ENCODE results near the gene CRIP2.
A peak's percentile ranks its signal among the peaks of the same experiment; 100 is the strongest.

The CRIP2 gene

DNA sequence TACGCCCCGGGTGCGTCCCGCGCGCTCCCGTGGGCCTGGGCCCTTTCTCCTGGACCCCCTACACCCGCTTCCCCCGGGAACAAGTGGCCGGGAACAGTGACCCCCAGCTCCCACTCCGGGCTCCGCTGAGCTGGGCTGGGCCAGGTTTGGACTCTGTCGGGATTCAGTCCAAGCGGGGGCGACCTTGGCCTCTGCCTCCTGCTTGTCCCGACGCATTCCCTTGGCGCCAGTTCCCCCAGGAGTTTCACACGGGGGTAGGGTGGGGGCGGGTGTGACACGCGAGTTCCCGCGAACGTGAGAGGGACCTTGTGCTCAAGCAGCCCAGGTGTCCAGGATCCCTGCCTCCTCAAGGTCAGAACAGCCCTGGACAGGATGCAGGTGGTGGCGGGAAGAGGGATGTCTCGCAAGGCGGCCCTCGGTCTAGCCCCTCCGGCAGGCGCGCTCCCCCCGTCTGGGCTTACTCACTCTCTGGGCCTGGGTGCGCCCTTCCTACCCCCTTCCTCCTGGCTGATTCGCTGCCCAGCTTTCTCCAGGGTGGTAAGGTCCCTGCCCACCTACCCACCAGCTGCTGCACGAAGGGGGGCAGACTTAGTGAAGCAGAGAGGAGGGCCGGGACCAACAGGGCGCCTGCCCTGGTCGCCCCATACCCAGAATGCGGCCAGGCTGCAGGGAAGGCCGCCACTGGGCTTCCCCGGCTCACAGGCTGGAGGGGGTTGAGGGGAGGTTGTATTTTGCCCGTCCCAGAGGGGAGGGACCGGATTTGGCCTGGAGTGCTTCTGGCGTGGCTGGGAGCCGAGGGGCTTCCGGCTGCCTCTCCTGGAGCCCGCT, 862 bp downstream of the CRIP2 start:
- DNase-seq: peak; percentile 44
- peak overlapping the region; percentile 4 for H3K4ac ChIP-seq (ENCODE audit: low read depth, low read length)
- no peak overlapping the region for H2BK5ac ChIP-seq (ENCODE audit: low read depth, low read length, poor library complexity)
- peaks cover 6 to 8% of the 10 kb centered on the region in 2 experiments for H3K36me3 ChIP-seq (ENCODE audit: control insufficient read depth in 1 of 2, insufficient read depth in 2 of 2, low read length in 2 of 2)
- no peak overlapping the region for H3K27ac ChIP-seq (ENCODE audit: low read depth, low read length)
- H3K14ac ChIP-seq (ENCODE audit: low read length): peak overlapping the region; percentile 26
- peak overlapping the region; percentile 83 for H3K4me2 ChIP-seq (ENCODE audit: low read length)
- no peak overlapping the region for H3K23ac ChIP-seq (ENCODE audit: low read length)
- H2AK5ac ChIP-seq (ENCODE audit: low read length): no peak overlapping the region
- H4K8ac ChIP-seq (ENCODE audit: low read depth, low read length): no peak overlapping the region
- H2BK12ac ChIP-seq (ENCODE audit: low read length): peak overlapping the region; percentile 10
- H4K91ac ChIP-seq (ENCODE audit: low read depth, low read length): peak overlapping the region; percentile 86
- peak overlapping the region; percentile 17 for H2AFZ ChIP-seq (ENCODE audit: insufficient read depth, low read length, poor library complexity)
- no peaks in the 10 kb centered on the region for H3K79me2 ChIP-seq (ENCODE audit: control insufficient read depth, insufficient read depth, low read length, poor library complexity)
- H3K79me1 ChIP-seq (ENCODE audit: low read length): peaks cover 7% of the 10 kb centered on the region
- peak overlapping the region; percentile 6 for H2BK120ac ChIP-seq (ENCODE audit: insufficient read depth, low read length, poor library complexity)
- H3K4me1 ChIP-seq (ENCODE audit: control insufficient read depth in 1 of 2, insufficient read depth in 2 of 2, low read length in 2 of 2): peaks cover 10 to 26% of the 10 kb centered on the region in 2 experiments
- H3K27me3 ChIP-seq (ENCODE audit: insufficient read depth, low read length): peaks cover 33% of the 10 kb centered on the region
- peak overlapping the region; percentile 80 for H3K4me3 ChIP-seq (ENCODE audit: low read depth, low read length)
- peaks cover 5% of the 10 kb centered on the region for H3K9me3 ChIP-seq (ENCODE audit: insufficient read depth, low read depth, low read length)
- H4K12ac ChIP-seq (ENCODE audit: low read depth, low read length): no peak overlapping the region
- peak overlapping the region; percentile 12 for H3K18ac ChIP-seq (ENCODE audit: low read length)
- peak overlapping the region; percentile 45 for H3K9ac ChIP-seq (ENCODE audit: low read length)
- WGBS (ENCODE audit: extremely low coverage, insufficient coverage, insufficient read length): no CpG with 5 or more reads among the region's 48 CpGs

DNA sequence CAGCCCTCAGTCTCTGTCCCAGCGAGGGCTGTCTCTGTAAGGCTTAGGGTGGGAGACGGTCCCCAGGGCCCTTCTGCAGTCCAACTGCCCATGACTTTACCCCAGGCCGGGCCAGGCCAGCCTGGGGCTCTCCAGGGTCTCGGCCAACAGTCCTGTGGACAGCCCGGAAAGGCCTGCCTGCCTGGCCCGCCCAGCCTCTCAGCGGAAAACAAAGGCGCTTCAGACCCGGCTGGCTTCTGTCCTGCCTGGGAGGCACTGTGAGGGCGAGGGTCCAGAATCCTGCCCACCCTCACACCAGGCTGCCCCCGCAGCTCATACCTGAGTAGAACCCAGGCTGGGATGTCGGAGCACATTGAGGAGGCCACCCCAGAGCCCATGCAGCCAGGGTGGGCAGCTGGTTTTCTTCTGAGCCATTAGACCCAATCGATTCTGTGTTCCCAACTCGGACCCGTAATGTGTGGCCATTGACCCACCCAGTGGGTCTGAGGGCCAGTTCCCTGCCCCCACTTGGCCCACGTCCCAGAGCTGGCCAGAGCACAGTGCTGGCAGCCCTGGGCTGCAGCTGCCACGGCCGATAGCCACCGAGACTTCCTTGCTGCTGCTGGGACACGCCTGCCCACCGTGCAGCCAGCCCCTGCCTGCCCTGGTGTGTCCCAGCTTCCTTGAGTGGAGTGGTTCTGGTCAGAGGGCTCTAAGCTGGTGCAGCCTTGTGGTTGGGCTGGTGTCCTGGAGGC, 1.6 kb downstream of the CRIP2 start:
- Histone ChIP-seq H3K4me1 (ENCODE audit: control insufficient read depth in 1 of 2, insufficient read depth in 2 of 2, low read length in 2 of 2) (peaks cover 13 to 34% of the 10 kb centered on the region in 2 experiments), H3K4me3 (ENCODE audit: low read depth, low read length) (peak overlapping the region; percentile 80), H3K27ac (ENCODE audit: low read depth, low read length) (no peak overlapping the region), H2AK5ac (ENCODE audit: low read length) (no peak overlapping the region), H4K91ac (ENCODE audit: low read depth, low read length) (no peak overlapping the region), H3K27me3 (ENCODE audit: insufficient read depth, low read length) (peaks cover 33% of the 10 kb centered on the region), H3K18ac (ENCODE audit: low read length) (peak overlapping the region; percentile 7), H3K9me3 (ENCODE audit: insufficient read depth, low read depth, low read length) (peaks cover 5% of the 10 kb centered on the region), H3K36me3 (ENCODE audit: control insufficient read depth in 1 of 2, insufficient read depth in 2 of 2, low read length in 2 of 2) (peaks cover 2 to 5% of the 10 kb centered on the region in 2 experiments), H3K14ac (ENCODE audit: low read length) (no peak overlapping the region), H2BK5ac (ENCODE audit: low read depth, low read length, poor library complexity) (no peak overlapping the region), H3K79me2 (ENCODE audit: control insufficient read depth, insufficient read depth, low read length, poor library complexity) (peaks cover 3% of the 10 kb centered on the region), H3K23ac (ENCODE audit: low read length) (no peak overlapping the region), H4K8ac (ENCODE audit: low read depth, low read length) (no peak overlapping the region), H3K79me1 (ENCODE audit: low read length) (peaks cover 7% of the 10 kb centered on the region), H2BK12ac (ENCODE audit: low read length) (no peak overlapping the region), H4K12ac (ENCODE audit: low read depth, low read length) (no peak overlapping the region), H2AFZ (ENCODE audit: insufficient read depth, low read length, poor library complexity) (no peak overlapping the region), H3K4ac (ENCODE audit: low read depth, low read length) (no peak overlapping the region), H2BK120ac (ENCODE audit: insufficient read depth, low read length, poor library complexity) (no peak overlapping the region), H3K9ac (ENCODE audit: low read length) (no peak overlapping the region), H3K4me2 (ENCODE audit: low read length) (peak overlapping the region; percentile 83)
- DNase-seq: peak in 1 of 2 donors; percentile 37
- WGBS (ENCODE audit: extremely low coverage, insufficient coverage, insufficient read length): no CpG with 5 or more reads among the region's 21 CpGs

DNA sequence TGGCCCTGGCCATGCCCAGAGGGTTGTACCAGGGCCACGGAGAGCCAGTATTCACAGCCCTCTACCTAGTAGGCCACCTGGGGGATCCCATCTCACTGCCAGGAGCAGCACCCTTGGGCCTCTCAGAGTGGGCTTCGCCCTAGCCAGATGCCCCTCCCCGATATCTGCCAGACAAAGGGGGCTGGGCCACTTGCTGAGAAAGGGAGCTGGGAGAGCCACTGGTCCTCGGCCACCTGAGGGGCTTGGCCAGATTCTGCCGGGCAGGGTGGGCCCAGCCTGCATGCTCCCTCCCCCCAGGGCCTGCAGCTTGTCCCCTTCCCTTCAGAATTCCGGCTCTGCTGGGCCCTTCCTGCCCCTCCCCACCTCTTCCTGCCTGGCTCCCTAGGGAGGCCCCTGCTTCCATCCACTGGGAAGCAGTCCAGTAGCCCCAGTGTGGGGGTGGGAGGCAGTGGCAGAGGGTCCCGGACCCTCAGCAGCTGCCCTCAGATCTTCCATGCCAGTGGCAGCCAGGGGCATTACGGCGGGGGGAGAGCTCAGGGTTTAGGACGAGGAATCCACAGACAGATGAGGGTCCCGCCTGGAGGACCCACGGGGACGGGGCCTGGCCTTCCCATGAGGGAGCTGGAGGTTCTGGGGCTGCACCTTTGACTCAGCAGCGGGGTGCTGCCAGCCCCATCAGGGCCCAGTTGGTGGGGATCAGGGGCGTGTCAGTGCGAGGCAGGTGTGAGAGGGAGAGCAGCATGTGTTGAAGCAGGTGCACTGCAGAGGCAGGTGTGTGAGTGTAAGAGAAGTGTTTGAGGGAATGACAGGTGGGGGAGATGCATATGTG, 2.4 kb downstream of the CRIP2 start:
- H2BK120ac ChIP-seq (ENCODE audit: insufficient read depth, low read length, poor library complexity): no peak overlapping the region
- H4K12ac ChIP-seq (ENCODE audit: low read depth, low read length): no peak overlapping the region
- H4K8ac ChIP-seq (ENCODE audit: low read depth, low read length): no peak overlapping the region
- no peak overlapping the region for H3K9ac ChIP-seq (ENCODE audit: low read length)
- no peak overlapping the region for H3K23ac ChIP-seq (ENCODE audit: low read length)
- no peak overlapping the region for H2AK5ac ChIP-seq (ENCODE audit: low read length)
- H3K27ac ChIP-seq (ENCODE audit: low read depth, low read length): no peak overlapping the region
- no peak overlapping the region for H3K4ac ChIP-seq (ENCODE audit: low read depth, low read length)
- H3K79me1 ChIP-seq (ENCODE audit: low read length): peaks cover 9% of the 10 kb centered on the region
- H3K14ac ChIP-seq (ENCODE audit: low read length): no peak overlapping the region
- peaks cover 33% of the 10 kb centered on the region for H3K27me3 ChIP-seq (ENCODE audit: insufficient read depth, low read length)
- no peak overlapping the region for H2BK5ac ChIP-seq (ENCODE audit: low read depth, low read length, poor library complexity)
- H3K9me3 ChIP-seq (ENCODE audit: insufficient read depth, low read depth, low read length): peaks cover 5% of the 10 kb centered on the region
- peak overlapping the region; percentile 38 for H3K4me3 ChIP-seq (ENCODE audit: low read depth, low read length)
- H3K4me1 ChIP-seq (ENCODE audit: control insufficient read depth in 1 of 2, insufficient read depth in 2 of 2, low read length in 2 of 2): peaks cover 16 to 37% of the 10 kb centered on the region in 2 experiments
- no peak overlapping the region for H3K18ac ChIP-seq (ENCODE audit: low read length)
- H3K4me2 ChIP-seq (ENCODE audit: low read length): no peak overlapping the region
- peaks cover 3% of the 10 kb centered on the region for H3K79me2 ChIP-seq (ENCODE audit: control insufficient read depth, insufficient read depth, low read length, poor library complexity)
- H2BK12ac ChIP-seq (ENCODE audit: low read length): no peak overlapping the region
- H4K91ac ChIP-seq (ENCODE audit: low read depth, low read length): no peak overlapping the region
- WGBS (ENCODE audit: extremely low coverage, insufficient coverage, insufficient read length): no CpG with 5 or more reads among the region's 16 CpGs
- H3K36me3 ChIP-seq (ENCODE audit: control insufficient read depth in 1 of 2, insufficient read depth in 2 of 2, low read length in 2 of 2): peaks cover 2 to 5% of the 10 kb centered on the region in 2 experiments
- no peak for DNase-seq
- no peak overlapping the region for H2AFZ ChIP-seq (ENCODE audit: insufficient read depth, low read length, poor library complexity)
